Brain microvascular endothelial cell (primary cell): ENCODE measurements around the gene APBB1.
"Not testable (repeated sequence)": the region's sequence is repeated elsewhere in the genome, so short reads cannot be mapped to it uniquely, and the experiment has no call there.

Experiments used
- DNase-seq: peaks from one replicate; pipeline ENCODE4 v3.0.0-alpha.2; 2020
- H3K27ac ChIP-seq: fragments of 250-450 bp; sonication (Bioruptor Pico); 2 replicates; pipeline ENCODE4 v1.5.1; 2020; ENCODE audit warnings: mild to moderate bottlenecking, moderate library complexity
- H3K27me3 ChIP-seq: fragments of 250-450 bp; sonication (Bioruptor Pico); replicated peaks from 2 replicates; pipeline ENCODE4 v1.5.1; 2020; ENCODE audit warnings: mild to moderate bottlenecking
- H3K36me3 ChIP-seq: fragments of 250-450 bp; sonication (Bioruptor Pico); replicated peaks from 2 replicates; pipeline ENCODE4 v1.5.1; 2020; ENCODE audit warnings: mild to moderate bottlenecking
- H3K4me3 ChIP-seq: 2 replicates; pipeline ENCODE4 v1.5.1; 2011; ENCODE audit warnings: low read depth, mild to moderate bottlenecking, control low read depth, low read length, moderate library complexity
- CTCF ChIP-seq: IDR thresholded peaks from 2 replicates; pipeline ENCODE4 v1.5.1; 2011; ENCODE audit warnings: low read depth, mild to moderate bottlenecking, moderate library complexity, low read length, control low read depth, inconsistent platforms; ENCODE audit errors: missing control alignments
- in situ Hi-C: cut with HindIII; loops from 2 replicates; pipeline ENCODE4 v1.10.0; 2017; ENCODE audit warnings: low sequenced_read_pairs, low pct_ligation_motif_present

APBB1 gene

GRCh38 chr11:6393989-6394670 lies 24.8 kb downstream of the APBB1 start:
- Histone ChIP-seq H3K36me3 (no peaks in the 10 kb centered on the region), H3K27me3 (no peaks in the 10 kb centered on the region), H3K4me3 (no peak overlapping the region), H3K27ac (no peak overlapping the region)
- in situ Hi-C loops, result no loop called here
- no peak for TF ChIP-seq CTCF
- DNase-seq, result no peak

GRCh38 chr11:6392251-6392650 lies 26.6 kb downstream of the APBB1 start:
- DNase-seq, in situ Hi-C loops, H3K36me3 ChIP-seq, H3K4me3 ChIP-seq, H3K27ac ChIP-seq, H3K27me3 ChIP-seq: not testable (repeated sequence)

GRCh38 chr11:6391537-6392134 lies 27.3 kb downstream of the APBB1 start:
- DNase-seq, result no peak
- H3K27me3 ChIP-seq, result no peaks in the 10 kb centered on the region
- in situ Hi-C loops, result no loop called here
- no peak overlapping the region for H3K27ac ChIP-seq
- H3K36me3 ChIP-seq, result no peaks in the 10 kb centered on the region
- no peak for TF ChIP-seq CTCF
- H3K4me3 ChIP-seq, result peak overlapping the region; percentile 81

GRCh38 chr11:6390718-6391469 lies 28.0 kb downstream of the APBB1 start:
- in situ Hi-C loops, result no loop called here
- TF ChIP-seq CTCF, result no peak
- H3K4me3 ChIP-seq, result peak overlapping the region; percentile 81

GRCh38 chr11:6389905-6390717 lies 28.8 kb downstream of the APBB1 start, which contains the start of gene SMPD1:
SMPD1 (plus strand) TSS chr11:6390474; CDS start chr11:6390599, 125 bp downstream.
- DNase-seq, result peak; percentile 84
- no peaks in the 10 kb centered on the region for H3K27me3 ChIP-seq
- H3K4me3 ChIP-seq, result peak within 1 kb of the TSS; percentile 81
- no peaks in the 10 kb centered on the region for H3K36me3 ChIP-seq
- in situ Hi-C loops, result no loop called here
- H3K27ac ChIP-seq, result peak within 1 kb of the TSS; percentile 13
- no peak for TF ChIP-seq CTCF

More at GRCh38 chr11:6390718-6391469, 28.0 kb downstream of the APBB1 start:
- Histone ChIP-seq H3K27ac (peak overlapping the region; percentile 5), H3K27me3 (no peaks in the 10 kb centered on the region), H3K36me3 (no peaks in the 10 kb centered on the region)
- no peak for DNase-seq
